Tibial nerve (tissue), 4 donors: ENCODE measurements around the gene WT1. TPM values are rescaled to one million over a fixed set of nuclear protein-coding genes. Genes with fewer than 3 reads are reported as not detected.

Experiments
- DNase-seq, 2 donors: peaks; one replicate each; pipeline ENCODE4 v3.0.0-alpha.2; 2019; ENCODE audit warnings: low spot score in 2 of 2
- H3K27ac ChIP-seq, 4 donors: fragments of 200-600 bp; sonication (generic) in 3 of 4; one replicate each; pipeline ENCODE4 v1.5.1; 2017 to 2019; ENCODE audit warnings: mild to moderate bottlenecking in 1 of 4
- H3K27me3 ChIP-seq, 2 donors: fragments of 200-600 bp; sonication (generic) in 1 of 2; one replicate each; pipeline versions ENCODE4 v1.5.1 to v1.6.0; 2017 to 2019
- H3K36me3 ChIP-seq, 3 donors: fragments of 200-600 bp; sonication (generic); one replicate each; pipeline ENCODE4 v1.5.1; 2018 to 2019
- H3K4me1 ChIP-seq, 4 donors: fragments of 200-600 bp; sonication (generic) in 3 of 4; one replicate each; pipeline ENCODE4 v1.5.1; 2017 to 2019
- H3K4me3 ChIP-seq, 4 donors: fragments of 200-600 bp; sonication (generic) in 3 of 4; one replicate each; pipeline ENCODE4 v1.5.1; 2017 to 2019; ENCODE audit warnings: mild to moderate bottlenecking in 1 of 4, moderate library complexity in 1 of 4
- H3K9me3 ChIP-seq, 4 donors: fragments of 200-600 bp; sonication (generic) in 3 of 4; one replicate each; pipeline ENCODE4 v1.5.1; 2017 to 2019
- CTCF ChIP-seq, 5 experiments: fragments of 200-600 bp in 3 of 5; fragments of 450-650 bp in 2 of 5; sonication (generic) in 3 of 5; IDR thresholded peaks; one replicate each; pipeline ENCODE4 v1.5.1; 2016 to 2019; ENCODE audit warnings: antibody characterized with exemption in 5 of 5, mild to moderate bottlenecking in 3 of 5, moderate library complexity in 2 of 5
- EP300 ChIP-seq, 2 donors: sonication (generic); formaldehyde crosslinking; IDR thresholded peaks; one replicate each; pipeline ENCODE4 v1.6.1; 2017; ENCODE audit warnings: antibody characterized with exemption in 2 of 2, mild to moderate bottlenecking in 1 of 2
- POLR2A ChIP-seq, 2 donors: fragments of 450-650 bp; IDR thresholded peaks; one replicate each; pipeline ENCODE4 v1.6.1; 2017; ENCODE audit warnings: antibody characterized with exemption in 2 of 2, mild to moderate bottlenecking in 2 of 2, moderate library complexity in 2 of 2
- WGBS, 2 donors: methylation state at CpG; one replicate each; pipeline ENCODE4 v1.1.5; 2018; 5-methylcytosine and 5-hydroxymethylcytosine counted together
- total RNA-seq, 4 donors: library from RNA; depleted of rRNA; stranded (reverse); fragments of >200 nt; gene quantifications; one replicate each; pipeline ENCODE4 v1.1.0, GENCODE V29; 2016

Gene WT1
- total RNA-seq, 4 donors from 2014 or later = not detected

GRCh38 chr11:32433101-32433913 lies 2.0 kb downstream of the WT1 start:
- peak overlapping the region in 2 of 4 donors; percentile 17 to 41 for H3K4me3 ChIP-seq
- no peak for DNase-seq
- no peaks in the 10 kb centered on the region for H3K9me3 ChIP-seq
- TF ChIP-seq POLR2A (IDR thresholded peaks at IDR 0.05) = no peak
- no peak for TF ChIP-seq EP300 (IDR thresholded peaks at IDR 0.05)
- TF ChIP-seq CTCF (IDR thresholded peaks at IDR 0.05) = no peak
- 5 to 10% methylated on average over 46 of the region's 46 CpGs for WGBS, 2 donors
- H3K36me3 ChIP-seq = no peaks in the 10 kb centered on the region
- H3K27ac ChIP-seq = no peak overlapping the region
- peaks cover 2 to 100% of the 10 kb centered on the region in 2 donors for H3K27me3 ChIP-seq
- H3K4me1 ChIP-seq = peaks cover 0 to 69% (median 8%) of the 10 kb centered on the region in 4 donors

- H3K4me1 ChIP-seq = peaks cover 0 to 69% (median 8%) of the 10 kb centered on the region in 4 donors
- H3K36me3 ChIP-seq = no peaks in the 10 kb centered on the region
- H3K27me3 ChIP-seq = peaks cover 2 to 100% of the 10 kb centered on the region in 2 donors
- no peak overlapping the region for H3K27ac ChIP-seq
- no peak for DNase-seq
- 26% methylated on average over 8 of the region's 8 CpGs for WGBS, 2 donors
- H3K4me3 ChIP-seq = no peak overlapping the region
- TF ChIP-seq POLR2A (IDR thresholded peaks at IDR 0.05) = no peak
- no peak for TF ChIP-seq CTCF (IDR thresholded peaks at IDR 0.05)
- no peak for TF ChIP-seq EP300 (IDR thresholded peaks at IDR 0.05)
- no peaks in the 10 kb centered on the region for H3K9me3 ChIP-seq
These were observed 2.8 kb downstream of the WT1 start for GRCh38 chr11:32432565-32432964.

- Histone ChIP-seq H3K27me3 (peaks cover 2 to 100% of the 10 kb centered on the region in 2 donors), H3K36me3 (no peaks in the 10 kb centered on the region), H3K27ac (no peak overlapping the region), H3K4me1 (peaks cover 0 to 66% (median 7%) of the 10 kb centered on the region in 4 donors), H3K9me3 (no peaks in the 10 kb centered on the region), H3K4me3 (no peak overlapping the region)
- TF ChIP-seq CTCF (IDR thresholded peaks at IDR 0.05) (no peak), EP300 (IDR thresholded peaks at IDR 0.05) (no peak), POLR2A (IDR thresholded peaks at IDR 0.05) (no peak)
- WGBS, 2 donors = 14 to 15% methylated on average over 51 to 54 of the region's 59 CpGs
- no peak for DNase-seq
These were observed 4.6 kb downstream of the WT1 start for GRCh38 chr11:32430568-32431381.

GRCh38 chr11:32429477-32429876 lies 5.9 kb downstream of the WT1 start:
- H3K4me1 ChIP-seq = peaks cover 0 to 53% (median 2%) of the 10 kb centered on the region in 4 donors
- no peaks in the 10 kb centered on the region for H3K36me3 ChIP-seq
- no peaks in the 10 kb centered on the region for H3K9me3 ChIP-seq
- H3K4me3 ChIP-seq = no peak overlapping the region
- peaks cover 2 to 100% of the 10 kb centered on the region in 2 donors for H3K27me3 ChIP-seq
- H3K27ac ChIP-seq = no peak overlapping the region
- no peak for TF ChIP-seq CTCF (IDR thresholded peaks at IDR 0.05)
- no peak for TF ChIP-seq EP300 (IDR thresholded peaks at IDR 0.05)
- no peak for TF ChIP-seq POLR2A (IDR thresholded peaks at IDR 0.05)
- no peak for DNase-seq
- WGBS, 2 donors = 35 to 42% methylated on average over 5 of the region's 5 CpGs
